ENCODE data around the gene SNX27. TPM values are rescaled to one million over a fixed set of nuclear protein-coding genes. Genes with fewer than 3 reads are reported as not detected.

The SNX27 gene
- polyA plus RNA-seq, 1 donor (not counting 4 experiments of a cell fraction or from before 2014, with no cell fraction given) = 15.7 TPM

DNA sequence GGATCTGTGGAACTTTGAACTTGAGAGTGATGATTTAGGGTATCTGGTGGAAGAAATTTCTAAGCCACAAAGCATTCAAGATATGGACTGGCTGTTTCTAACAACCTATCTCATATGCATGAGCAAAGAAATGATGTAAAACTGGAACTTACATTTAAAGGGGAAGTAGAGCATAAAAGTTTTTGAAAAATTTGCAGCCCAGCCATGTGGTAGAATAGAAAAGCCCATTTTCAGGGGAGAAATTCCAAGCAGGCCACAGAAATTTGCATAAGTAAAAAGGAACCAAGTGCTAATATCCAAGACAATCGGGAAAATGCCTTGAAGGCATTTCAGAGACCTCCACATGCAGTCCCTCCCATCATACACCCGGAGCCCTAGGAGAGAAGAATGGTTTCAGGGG is 125.2 kb downstream of the SNX27 start:
- dilution Hi-C loops (cut with MboI; ENCODE audit: extremely low pct_ligation_motif_present, low sequenced_read_pairs) = no loop called here
- no peaks in the 10 kb centered on the region for H3K9me1 ChIP-seq (ENCODE audit: control insufficient read depth, extremely low read depth, insufficient read depth, low read length)

DNA sequence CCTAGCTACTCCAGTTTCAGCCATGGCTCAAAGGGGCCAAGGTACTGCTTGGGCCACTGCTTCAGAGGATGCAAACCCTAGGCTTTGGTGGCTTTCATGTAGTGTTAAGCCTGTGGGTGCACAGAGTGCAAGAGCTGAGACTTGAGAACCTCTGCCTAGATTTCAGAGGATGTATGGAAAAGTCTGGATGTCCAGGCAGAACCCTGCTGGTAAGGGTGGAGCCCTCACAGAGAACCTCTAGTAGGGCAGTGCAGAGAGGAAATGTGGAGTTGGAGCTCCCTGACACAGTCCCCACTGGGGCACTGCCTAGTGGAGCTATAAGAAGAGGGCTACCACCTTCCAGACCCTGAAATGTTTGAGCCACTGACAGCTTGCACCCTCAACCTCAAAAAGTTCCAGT is 125.6 kb downstream of the SNX27 start:
- dilution Hi-C loops (cut with MboI; ENCODE audit: extremely low pct_ligation_motif_present, low sequenced_read_pairs) = no loop called here
- H3K9me3 ChIP-seq (ENCODE audit: control insufficient read depth, low read depth, low read length) = peaks cover 5% of the 10 kb centered on the region
- TF ChIP-seq, protein P1, sequence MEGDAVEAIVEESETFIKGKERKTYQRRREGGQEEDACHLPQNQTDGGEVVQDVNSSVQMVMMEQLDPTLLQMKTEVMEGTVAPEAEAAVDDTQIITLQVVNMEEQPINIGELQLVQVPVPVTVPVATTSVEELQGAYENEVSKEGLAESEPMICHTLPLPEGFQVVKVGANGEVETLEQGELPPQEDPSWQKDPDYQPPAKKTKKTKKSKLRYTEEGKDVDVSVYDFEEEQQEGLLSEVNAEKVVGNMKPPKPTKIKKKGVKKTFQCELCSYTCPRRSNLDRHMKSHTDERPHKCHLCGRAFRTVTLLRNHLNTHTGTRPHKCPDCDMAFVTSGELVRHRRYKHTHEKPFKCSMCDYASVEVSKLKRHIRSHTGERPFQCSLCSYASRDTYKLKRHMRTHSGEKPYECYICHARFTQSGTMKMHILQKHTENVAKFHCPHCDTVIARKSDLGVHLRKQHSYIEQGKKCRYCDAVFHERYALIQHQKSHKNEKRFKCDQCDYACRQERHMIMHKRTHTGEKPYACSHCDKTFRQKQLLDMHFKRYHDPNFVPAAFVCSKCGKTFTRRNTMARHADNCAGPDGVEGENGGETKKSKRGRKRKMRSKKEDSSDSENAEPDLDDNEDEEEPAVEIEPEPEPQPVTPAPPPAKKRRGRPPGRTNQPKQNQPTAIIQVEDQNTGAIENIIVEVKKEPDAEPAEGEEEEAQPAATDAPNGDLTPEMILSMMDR (optimal IDR thresholded peaks at IDR 0.05 in 1 of 3, IDR thresholded peaks at IDR 0.05 in 1 of 3, conservative IDR thresholded peaks at IDR 0.05 in 1 of 3; ENCODE audit: extremely low read depth in 1 of 3, insufficient read depth in 2 of 3, low read length in 3 of 3) = no peak
- no peak for TF ChIP-seq EZH2 (IDR thresholded peaks at IDR 0.05; ENCODE audit: low read length)
- H3K4me1 ChIP-seq (ENCODE audit: control insufficient read depth, extremely low read depth, insufficient read depth, low read length) = peaks cover 7% of the 10 kb centered on the region
- H3K36me3 ChIP-seq (ENCODE audit: control insufficient read depth in 2 of 2, extremely low read depth in 1 of 2, insufficient read depth in 2 of 2, low read length in 2 of 2) = no peaks in the 10 kb centered on the region
- H3K9ac ChIP-seq (ENCODE audit: control insufficient read depth, extremely low read depth, insufficient read depth, low read length) = no peak overlapping the region
- no peaks in the 10 kb centered on the region for H4K20me1 ChIP-seq (ENCODE audit: control insufficient read depth, extremely low read depth, insufficient read depth, low read length)
- H2AFZ ChIP-seq (ENCODE audit: control insufficient read depth, low read length) = no peak overlapping the region
- no peak overlapping the region for H3K27ac ChIP-seq (ENCODE audit: control insufficient read depth, insufficient read depth, low read length)
- no peaks in the 10 kb centered on the region for H3K9me1 ChIP-seq (ENCODE audit: control insufficient read depth, extremely low read depth, insufficient read depth, low read length)
- H3K27me3 ChIP-seq (ENCODE audit: control insufficient read depth, extremely low read depth, insufficient read depth, low read length) = no peaks in the 10 kb centered on the region
- DNase-seq (ENCODE audit: low read depth, low spot score) (no peak), FAIRE-seq (no peak)
- no peaks in the 10 kb centered on the region for H3K79me2 ChIP-seq (ENCODE audit: control insufficient read depth, insufficient read depth, low read length)
- no peak overlapping the region for H3K4me2 ChIP-seq (ENCODE audit: control insufficient read depth, extremely low read depth, insufficient read depth, low read depth, low read length)
- H3K4me3 ChIP-seq (ENCODE audit: control insufficient read depth in 2 of 3, extremely low read depth in 1 of 3, insufficient read depth in 2 of 3, low read depth in 1 of 3, low read length in 3 of 3) = no peak overlapping the region

More for the DNA sequence above, 125.2 kb downstream of the SNX27 start:
- Histone ChIP-seq H3K36me3 (ENCODE audit: control insufficient read depth in 2 of 2, extremely low read depth in 1 of 2, insufficient read depth in 2 of 2, low read length in 2 of 2) (no peaks in the 10 kb centered on the region), H3K27me3 (ENCODE audit: control insufficient read depth, extremely low read depth, insufficient read depth, low read length) (no peaks in the 10 kb centered on the region), H3K9ac (ENCODE audit: control insufficient read depth, extremely low read depth, insufficient read depth, low read length) (no peak overlapping the region), H3K27ac (ENCODE audit: control insufficient read depth, insufficient read depth, low read length) (no peak overlapping the region), H3K4me2 (ENCODE audit: control insufficient read depth, extremely low read depth, insufficient read depth, low read depth, low read length) (no peak overlapping the region), H3K79me2 (ENCODE audit: control insufficient read depth, insufficient read depth, low read length) (no peaks in the 10 kb centered on the region), H3K4me3 (ENCODE audit: control insufficient read depth in 2 of 3, extremely low read depth in 1 of 3, insufficient read depth in 2 of 3, low read depth in 1 of 3, low read length in 3 of 3) (no peak overlapping the region), H4K20me1 (ENCODE audit: control insufficient read depth, extremely low read depth, insufficient read depth, low read length) (no peaks in the 10 kb centered on the region), H3K9me3 (ENCODE audit: control insufficient read depth, low read depth, low read length) (peaks cover 5% of the 10 kb centered on the region), H3K4me1 (ENCODE audit: control insufficient read depth, extremely low read depth, insufficient read depth, low read length) (peaks cover 7% of the 10 kb centered on the region), H2AFZ (ENCODE audit: control insufficient read depth, low read length) (no peak overlapping the region)
- TF ChIP-seq, protein P1 (optimal IDR thresholded peaks at IDR 0.05 in 1 of 3, IDR thresholded peaks at IDR 0.05 in 1 of 3, conservative IDR thresholded peaks at IDR 0.05 in 1 of 3; ENCODE audit: extremely low read depth in 1 of 3, insufficient read depth in 2 of 3, low read length in 3 of 3) = no peak
- TF ChIP-seq EZH2 (IDR thresholded peaks at IDR 0.05; ENCODE audit: low read length) = no peak
- FAIRE-seq (no peak), DNase-seq (ENCODE audit: low read depth, low spot score) (no peak)

All from keratinocyte (primary cell).